GM20000 (cell line): ENCODE data around the gene MTMR6.

Experiments used
- DNase-seq: peaks from one replicate; pipeline ENCODE4 v3.0.0; 2012; ENCODE audit warnings: low spot score
- CTCF ChIP-seq: IDR thresholded peaks from 2 replicates; pipeline ENCODE4 v1.5.1; 2012; ENCODE audit warnings: mild to moderate bottlenecking, control low read depth; ENCODE audit errors: extremely low read depth, missing control alignments

The MTMR6 gene

GRCh38 chr13:25232937-25233515 lies 54.3 kb downstream of the MTMR6 start:
- DNase-seq: peak; percentile 32
- TF ChIP-seq CTCF: peak; percentile 37

GRCh38 chr13:25231517-25231916 lies 55.8 kb downstream of the MTMR6 start:
- no peak for TF ChIP-seq CTCF
- no peak for DNase-seq

- DNase-seq: no peak
- TF ChIP-seq CTCF: no peak
These were observed 59.6 kb downstream of the MTMR6 start for GRCh38 chr13:25227690-25228089.

- no peak for TF ChIP-seq CTCF
- DNase-seq: no peak
These were observed 61.3 kb downstream of the MTMR6 start for GRCh38 chr13:25225970-25226369.

GRCh38 chr13:25224151-25224550 lies 63.1 kb downstream of the MTMR6 start:
- no peak for DNase-seq
- TF ChIP-seq CTCF: no peak

GRCh38 chr13:25222740-25223139 lies 64.5 kb downstream of the MTMR6 start:
- TF ChIP-seq CTCF: no peak
- DNase-seq: no peak

- TF ChIP-seq CTCF: no peak
- no peak for DNase-seq
These were observed 69.3 kb downstream of the MTMR6 start for GRCh38 chr13:25218019-25218418.
